Fibroblast of villous mesenchyme (primary cell): ENCODE measurements around the gene XYLT1. TPM values are rescaled to one million over a fixed set of nuclear protein-coding genes. Genes with fewer than 3 reads are reported as not detected.
A peak's percentile ranks its signal among the peaks of the same experiment; 100 is the strongest.

ENCODE experiments used
- DNase-seq: peaks from one replicate; pipeline ENCODE4 v3.0.0-alpha.2; 2010; ENCODE audit warnings: low read depth
- H3K4me3 ChIP-seq: 2 replicates; pipeline ENCODE4 v1.5.1; 2011; ENCODE audit warnings: low read depth, mild to moderate bottlenecking, low read length
- total RNA-seq: library from RNA; depleted of rRNA; stranded (reverse); fragments of >200 nt; gene quantifications from 2 replicates; pipeline ENCODE4 v1.2.3, GENCODE V29; 2012
- TF ChIP-seq, protein P1 (sequence below): IDR thresholded peaks from 2 replicates; pipeline ENCODE4 v1.5.1; 2012; ENCODE audit warnings: low read depth, mild to moderate bottlenecking, low read length; ENCODE audit not compliant: insufficient read depth

The XYLT1 gene
- total RNA-seq, 1 donor = 2.6 TPM

DNA sequence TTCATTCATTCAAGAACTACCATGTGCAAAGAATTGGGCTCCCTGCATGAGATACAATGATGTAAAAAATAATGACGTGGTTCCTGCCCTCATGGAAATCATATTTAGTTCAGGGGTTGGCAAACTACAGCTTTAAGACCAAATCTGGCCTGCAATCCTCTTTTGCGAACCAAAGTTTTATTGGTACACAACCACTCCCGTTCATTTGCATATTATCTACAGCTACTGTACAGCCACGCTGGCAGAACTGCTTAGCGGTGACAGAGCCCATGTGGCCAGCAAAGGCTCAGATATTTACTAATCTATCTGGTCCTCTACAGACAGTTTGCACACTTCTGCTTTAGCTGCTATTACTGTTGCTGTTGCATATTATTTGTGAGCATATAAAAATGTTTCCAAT lies 167.7 kb downstream of the XYLT1 start:
- DNase-seq = peak; percentile 19
- no peak overlapping the region for H3K4me3 ChIP-seq
- TF ChIP-seq, protein P1, sequence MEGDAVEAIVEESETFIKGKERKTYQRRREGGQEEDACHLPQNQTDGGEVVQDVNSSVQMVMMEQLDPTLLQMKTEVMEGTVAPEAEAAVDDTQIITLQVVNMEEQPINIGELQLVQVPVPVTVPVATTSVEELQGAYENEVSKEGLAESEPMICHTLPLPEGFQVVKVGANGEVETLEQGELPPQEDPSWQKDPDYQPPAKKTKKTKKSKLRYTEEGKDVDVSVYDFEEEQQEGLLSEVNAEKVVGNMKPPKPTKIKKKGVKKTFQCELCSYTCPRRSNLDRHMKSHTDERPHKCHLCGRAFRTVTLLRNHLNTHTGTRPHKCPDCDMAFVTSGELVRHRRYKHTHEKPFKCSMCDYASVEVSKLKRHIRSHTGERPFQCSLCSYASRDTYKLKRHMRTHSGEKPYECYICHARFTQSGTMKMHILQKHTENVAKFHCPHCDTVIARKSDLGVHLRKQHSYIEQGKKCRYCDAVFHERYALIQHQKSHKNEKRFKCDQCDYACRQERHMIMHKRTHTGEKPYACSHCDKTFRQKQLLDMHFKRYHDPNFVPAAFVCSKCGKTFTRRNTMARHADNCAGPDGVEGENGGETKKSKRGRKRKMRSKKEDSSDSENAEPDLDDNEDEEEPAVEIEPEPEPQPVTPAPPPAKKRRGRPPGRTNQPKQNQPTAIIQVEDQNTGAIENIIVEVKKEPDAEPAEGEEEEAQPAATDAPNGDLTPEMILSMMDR = no peak

DNA sequence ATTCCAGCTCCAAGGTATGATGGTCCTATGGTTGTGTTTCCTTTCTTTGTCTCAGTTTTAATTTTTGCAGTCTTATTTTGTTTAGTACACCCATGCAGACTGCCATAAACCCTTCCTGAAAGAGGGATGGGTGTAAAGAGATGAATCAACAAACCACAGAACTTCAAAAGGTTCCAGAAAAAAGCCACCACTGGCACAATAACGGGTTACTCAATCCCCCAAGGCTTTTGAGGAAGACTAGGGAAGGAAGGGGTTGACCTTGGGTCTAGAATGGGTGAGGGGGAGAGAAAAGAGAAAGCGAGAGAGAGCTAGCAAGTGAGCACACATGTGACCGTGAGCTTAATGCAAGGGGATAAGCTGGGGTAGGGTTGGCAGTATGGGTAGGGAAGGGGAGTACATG lies 168.1 kb downstream of the XYLT1 start:
- DNase-seq = no peak
- TF ChIP-seq, protein P1 = no peak

DNA sequence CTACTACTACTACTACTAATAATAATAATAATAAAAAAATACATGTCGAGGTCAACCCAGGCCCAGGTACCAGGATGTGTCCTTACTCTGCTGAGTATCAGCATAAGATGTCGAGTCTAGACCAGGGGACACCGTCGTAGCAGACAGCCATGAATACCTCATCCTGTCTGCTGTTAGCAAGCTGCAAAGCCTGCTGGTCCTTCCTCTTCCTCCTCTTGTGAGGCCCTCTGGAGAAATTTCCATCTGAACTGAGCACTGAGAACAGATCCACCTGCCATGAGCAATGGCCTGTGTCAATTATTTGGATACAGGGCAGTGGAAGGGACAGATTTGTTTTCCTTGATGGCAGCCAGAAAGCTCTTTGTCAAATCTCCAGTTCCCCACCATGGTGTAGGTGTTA lies 168.5 kb downstream of the XYLT1 start:
- no peak overlapping the region for H3K4me3 ChIP-seq
- DNase-seq = no peak
- TF ChIP-seq, protein P1 = no peak

More for the DNA sequence above, 168.1 kb downstream of the XYLT1 start:
- no peak overlapping the region for H3K4me3 ChIP-seq

DNA sequence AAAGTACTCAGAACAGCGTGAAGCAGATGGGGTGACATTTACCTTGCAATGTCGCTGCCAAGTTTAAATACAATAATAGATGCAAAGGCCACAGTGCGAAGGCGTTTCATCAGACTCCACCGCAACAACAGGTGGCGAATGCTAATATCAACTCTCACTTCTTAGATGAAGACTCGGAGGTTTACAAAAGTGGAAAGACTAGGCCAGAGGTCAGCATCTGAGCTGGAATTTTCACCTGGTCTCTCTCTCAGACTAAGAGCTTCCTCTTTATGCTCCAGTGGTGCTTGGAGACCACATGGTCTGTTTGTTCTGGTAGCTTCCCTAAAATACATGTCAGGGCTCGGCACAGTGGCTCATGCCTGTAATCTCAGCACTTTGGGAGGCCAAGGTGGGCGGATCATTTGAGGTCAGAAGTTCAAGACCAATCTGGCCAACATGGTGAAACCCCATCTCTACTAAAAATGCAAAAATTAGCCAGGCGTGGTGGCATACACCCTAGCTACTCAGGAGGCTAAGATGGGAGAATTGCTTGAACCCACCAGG lies 169.1 kb downstream of the XYLT1 start:
- DNase-seq = no peak
- TF ChIP-seq, protein P1 = no peak

DNA sequence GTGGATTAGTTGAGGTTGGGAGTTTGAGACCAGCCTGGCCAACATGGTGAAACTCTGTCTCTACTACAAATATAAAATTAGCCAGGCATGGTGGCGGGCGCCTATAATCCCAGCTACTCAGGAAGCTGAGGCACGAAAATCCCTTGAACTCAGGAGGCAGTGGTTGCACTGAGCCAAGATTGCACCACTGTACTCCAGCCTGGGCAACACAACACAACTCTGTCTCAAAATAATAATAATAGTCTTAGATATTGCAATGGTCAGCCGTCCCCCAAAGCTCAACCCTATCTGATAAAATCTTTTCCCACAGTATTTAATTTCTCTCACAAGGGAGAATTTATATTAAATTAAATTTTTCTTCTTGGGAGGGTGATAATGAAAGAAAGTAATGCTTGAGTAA lies 169.6 kb downstream of the XYLT1 start:
- TF ChIP-seq, protein P1 = no peak
- no peak for DNase-seq
- no peak overlapping the region for H3K4me3 ChIP-seq

More for the DNA sequence above, 169.1 kb downstream of the XYLT1 start:
- no peak overlapping the region for H3K4me3 ChIP-seq

DNA sequence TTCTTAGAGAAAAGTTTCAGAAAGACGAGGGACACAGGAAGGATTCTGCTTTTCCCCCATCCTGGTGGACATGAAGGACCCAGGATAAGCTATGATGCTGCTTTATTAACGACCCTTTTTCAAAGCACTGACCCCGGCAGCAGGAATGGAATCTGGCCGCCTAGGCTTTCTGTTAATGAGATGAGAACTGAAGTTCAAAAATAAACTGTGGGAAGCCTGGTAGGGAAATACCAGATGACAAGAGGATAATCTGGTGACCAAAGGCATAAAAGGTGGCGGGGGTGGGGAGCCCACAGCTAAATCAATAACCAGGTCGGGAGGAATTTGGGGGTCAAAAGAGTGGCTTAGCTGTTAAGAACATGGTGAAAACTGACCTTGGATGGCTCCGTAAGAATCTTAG lies 171.0 kb downstream of the XYLT1 start:
- H3K4me3 ChIP-seq = no peak overlapping the region
- no peak for DNase-seq
- TF ChIP-seq, protein P1 = no peak

DNA sequence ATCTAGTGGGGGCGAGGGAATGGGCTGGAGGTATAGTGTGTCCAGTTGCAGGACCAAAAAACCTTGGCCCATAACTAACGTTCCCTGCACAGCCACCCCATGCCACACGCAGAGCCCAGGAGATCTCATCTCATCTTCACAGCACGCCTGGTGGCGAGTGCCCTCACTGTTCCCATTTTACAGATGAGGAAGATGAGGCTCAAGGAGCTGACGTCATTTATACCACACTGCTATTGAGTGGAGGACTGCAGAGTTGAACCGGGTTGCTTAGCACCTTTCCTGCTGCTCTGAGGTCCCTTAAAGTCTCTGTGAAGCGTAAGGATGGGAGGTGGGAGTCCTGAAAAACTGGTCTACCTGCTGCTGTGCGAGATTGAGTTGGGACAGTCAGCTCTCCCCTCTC lies 172.5 kb downstream of the XYLT1 start:
- TF ChIP-seq, protein P1 = no peak
- no peak for DNase-seq
- no peak overlapping the region for H3K4me3 ChIP-seq
